Urinary bladder (tissue), 4 donors: ENCODE data around the gene RNF207. TPM values are rescaled to one million over a fixed set of nuclear protein-coding genes. Genes with fewer than 3 reads are reported as not detected.

Experiments
- DNase-seq: peaks from one replicate; pipeline ENCODE4 v3.0.0-alpha.2; 2015; ENCODE audit errors: extremely low spot score
- H3K27ac ChIP-seq: one replicate; pipeline ENCODE4 v1.5.1; 2013; ENCODE audit warnings: low read depth, mild to moderate bottlenecking, moderate library complexity
- H3K36me3 ChIP-seq: one replicate; pipeline ENCODE4 v1.6.1; 2013; ENCODE audit warnings: mild to moderate bottlenecking, moderate library complexity; ENCODE audit not compliant: insufficient read depth
- H3K4me1 ChIP-seq: one replicate; pipeline ENCODE4 v1.6.1; 2013; ENCODE audit warnings: mild to moderate bottlenecking, moderate library complexity; ENCODE audit not compliant: insufficient read depth
- H3K4me3 ChIP-seq: one replicate; pipeline ENCODE4 v1.5.1; 2013; ENCODE audit warnings: low read depth, low read length
- WGBS: extraction: QIAGEN DNeasy Blood & Tissue Kit; methylation state at CpG from one replicate; pipeline ENCODE4 v1.1.7; 2013; 5-methylcytosine and 5-hydroxymethylcytosine counted together
- polyA plus RNA-seq: library from polyadenylated mRNA; stranded (reverse); fragments of 200-250 nt; gene quantifications from one replicate; pipeline ENCODE4 v1.2.3, GENCODE V29; 2013
- total RNA-seq: library from RNA; depleted of rRNA; stranded (reverse); fragments of >200 nt; gene quantifications from one replicate; pipeline ENCODE4 v1.2.3, GENCODE V29; 2014
- donor health status: healthy with polysubstance abuse.
- donor health status: healthy.

The RNF207 gene
- total and polyA plus RNA-seq, 2 donors = 12.8 to 14.1 TPM

GRCh38 chr1:6167391-6168303 lies 38.3 kb upstream of the RNF207 start:
- Histone ChIP-seq H3K27ac (no peak overlapping the region), H3K4me3 (no peak overlapping the region), H3K36me3 (no peaks in the 10 kb centered on the region), H3K4me1 (no peaks in the 10 kb centered on the region)
- DNase-seq = no peak
- WGBS = 78% methylated on average over 34 of the region's 34 CpGs

DNA sequence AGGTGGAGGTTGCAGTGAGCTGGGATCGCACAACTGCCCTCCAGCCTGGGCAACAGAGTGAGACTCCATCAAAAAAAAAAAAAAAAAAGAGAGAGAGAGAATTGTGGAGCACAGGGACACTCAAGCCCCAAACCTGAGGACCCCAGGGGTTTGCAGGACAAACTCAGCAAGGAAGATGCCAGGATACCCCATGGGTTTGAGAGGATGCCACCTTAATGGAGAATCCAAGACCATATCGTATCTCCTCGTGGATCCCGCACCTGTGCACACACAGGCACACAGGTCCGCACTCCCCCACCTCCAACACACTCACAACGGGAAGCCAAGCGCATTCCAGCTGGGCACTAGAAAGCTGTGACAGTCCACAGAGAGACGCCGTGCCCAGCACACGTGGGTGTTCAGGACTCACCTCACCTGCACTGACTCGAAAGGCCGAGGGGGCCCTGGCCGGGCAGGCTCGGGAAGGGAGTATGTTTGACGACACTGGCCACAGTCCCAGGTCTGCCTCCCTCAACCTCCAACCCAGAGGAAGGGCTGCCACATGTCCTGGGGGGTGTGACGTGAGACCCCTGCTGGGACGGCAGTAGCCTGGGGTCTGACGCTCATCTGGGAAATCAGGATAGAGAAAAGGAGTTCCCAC lies 36.9 kb upstream of the RNF207 start:
- 71% methylated on average over 18 of the region's 18 CpGs for WGBS
- no peak overlapping the region for H3K4me3 ChIP-seq
- H3K4me1 ChIP-seq = no peaks in the 10 kb centered on the region
- no peak overlapping the region for H3K27ac ChIP-seq
- no peaks in the 10 kb centered on the region for H3K36me3 ChIP-seq
- no peak for DNase-seq

DNA sequence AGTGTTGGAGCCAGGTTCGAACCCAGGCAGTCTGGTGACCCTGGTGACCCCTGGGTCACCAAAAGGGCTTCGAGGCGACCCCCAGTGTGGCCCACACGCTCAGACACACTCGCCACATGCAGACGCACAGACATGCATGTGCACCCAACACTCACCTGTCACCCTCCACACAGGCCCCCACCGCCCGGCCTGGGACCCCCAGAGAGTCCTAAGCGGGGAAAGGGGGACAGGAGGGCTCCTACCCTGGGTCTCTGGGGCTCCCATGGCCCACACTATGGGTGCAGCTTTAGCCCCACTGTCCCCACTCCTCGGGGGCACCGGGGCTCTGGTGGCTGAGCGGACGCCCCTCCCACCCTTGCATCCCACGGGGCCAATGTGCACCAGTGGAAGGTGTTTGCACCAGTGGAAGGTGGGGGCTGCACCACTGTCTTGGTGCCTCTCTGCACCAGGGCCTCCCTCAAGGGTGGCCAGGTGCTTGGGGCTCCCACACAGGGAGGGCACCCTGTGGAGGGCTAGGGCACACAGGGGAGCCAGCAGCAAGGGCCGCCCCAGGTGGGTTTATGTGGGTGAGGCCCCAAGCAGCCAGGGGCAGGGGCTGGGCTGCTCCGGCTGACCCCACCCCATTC lies 35.7 kb upstream of the RNF207 start:
- 78% methylated on average over 16 of the region's 16 CpGs for WGBS

DNA sequence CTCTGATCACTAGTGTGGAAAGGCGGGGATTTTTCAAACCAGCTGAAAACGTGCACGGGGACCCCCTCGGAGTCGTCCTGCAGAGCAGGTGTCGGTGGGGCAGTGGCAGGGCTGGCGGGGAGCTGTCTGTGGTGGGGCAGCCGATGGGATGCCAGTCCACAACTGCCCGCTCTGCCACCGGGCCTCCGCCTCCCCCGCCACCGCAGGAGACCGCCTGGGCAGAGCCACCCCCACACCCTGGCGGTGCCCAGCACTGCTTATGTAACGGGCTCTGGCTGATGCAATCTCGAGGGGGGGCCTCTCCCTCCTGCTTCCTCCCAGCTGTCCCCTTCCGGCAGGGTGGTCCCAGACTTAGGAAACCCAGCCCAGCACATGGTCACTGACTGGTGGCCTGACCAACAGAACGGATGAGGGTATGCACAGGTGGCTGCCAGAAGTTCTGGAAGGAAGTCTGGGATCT lies 35.1 kb upstream of the RNF207 start:
- whole genome bisulfite sequencing = 73% methylated on average over 19 of the region's 19 CpGs

More for the DNA sequence above, 35.7 kb upstream of the RNF207 start:
- no peak overlapping the region for H3K4me3 ChIP-seq
- no peak overlapping the region for H3K27ac ChIP-seq
- no peak for DNase-seq
- no peaks in the 10 kb centered on the region for H3K36me3 ChIP-seq
- H3K4me1 ChIP-seq = no peaks in the 10 kb centered on the region

GRCh38 chr1:6171548-6172124 lies 34.3 kb upstream of the RNF207 start:
- no peak overlapping the region for H3K27ac ChIP-seq
- H3K36me3 ChIP-seq = no peaks in the 10 kb centered on the region
- H3K4me3 ChIP-seq = no peak overlapping the region
- DNase-seq = no peak
- H3K4me1 ChIP-seq = no peaks in the 10 kb centered on the region
- WGBS = 42% methylated on average over 10 of the region's 10 CpGs

More for the DNA sequence above, 35.1 kb upstream of the RNF207 start:
- H3K36me3 ChIP-seq = no peaks in the 10 kb centered on the region
- no peak overlapping the region for H3K27ac ChIP-seq
- no peaks in the 10 kb centered on the region for H3K4me1 ChIP-seq
- DNase-seq = no peak
- H3K4me3 ChIP-seq = no peak overlapping the region

DNA sequence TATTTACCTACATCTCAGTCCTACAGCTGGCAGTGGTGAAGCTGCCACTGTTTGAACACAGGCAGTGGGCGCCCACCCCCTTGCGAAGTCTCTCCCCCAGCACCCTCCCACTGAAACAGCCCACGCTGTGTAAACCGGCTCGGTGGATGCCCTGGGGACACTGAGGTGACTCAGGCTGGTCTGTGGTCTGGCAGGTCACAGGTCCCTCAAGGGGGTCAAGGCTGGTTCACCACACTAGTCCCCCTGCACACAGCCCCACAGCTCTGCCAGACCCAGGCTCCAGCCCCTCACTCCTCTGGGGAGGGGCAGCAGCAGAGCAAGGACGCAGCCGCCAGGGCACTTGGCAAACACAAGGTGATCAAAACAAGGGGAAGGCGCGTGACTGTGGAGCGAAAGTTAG lies 33.4 kb upstream of the RNF207 start:
- DNase-seq = no peak
- no peak overlapping the region for H3K4me3 ChIP-seq
- WGBS = 89% methylated on average over 10 of the region's 10 CpGs
- no peak overlapping the region for H3K27ac ChIP-seq
- no peaks in the 10 kb centered on the region for H3K36me3 ChIP-seq
- H3K4me1 ChIP-seq = no peaks in the 10 kb centered on the region

DNA sequence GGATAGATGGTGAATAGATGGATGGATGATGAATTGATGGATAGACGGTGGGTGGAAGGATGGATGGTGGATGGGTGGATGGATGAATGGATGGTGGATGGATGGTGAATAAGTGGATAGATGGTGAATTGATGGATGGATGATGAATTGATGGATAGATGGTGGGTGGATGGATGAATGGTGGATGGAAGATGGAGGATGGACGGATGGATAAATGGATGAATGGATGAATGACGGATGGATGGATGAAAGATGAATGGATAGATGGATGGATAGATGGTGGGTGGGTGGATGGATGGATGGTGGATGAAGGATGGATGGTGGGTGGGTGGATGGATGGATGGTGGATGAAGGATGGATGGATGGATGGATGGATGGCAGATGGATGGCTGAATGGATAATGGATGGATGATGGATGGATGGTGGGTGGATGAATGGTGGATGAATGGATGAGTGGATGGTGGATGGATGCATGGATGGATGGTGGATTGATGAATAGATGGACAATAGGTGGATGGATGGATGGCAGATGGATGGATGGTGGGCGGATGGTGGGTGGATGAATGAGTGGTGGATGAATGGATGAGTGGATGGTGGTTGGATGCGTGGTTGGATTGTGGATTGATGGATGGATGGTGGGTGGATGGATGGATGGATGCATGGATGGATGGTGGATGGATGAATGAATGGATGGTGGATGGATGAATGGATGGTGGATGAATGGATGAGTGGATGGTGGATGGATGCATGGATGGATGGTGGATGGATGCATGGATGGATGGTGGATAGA lies 31.1 kb upstream of the RNF207 start:
- no peak for DNase-seq
- Histone ChIP-seq H3K4me1 (no peaks in the 10 kb centered on the region), H3K27ac (no peak overlapping the region), H3K4me3 (no peak overlapping the region), H3K36me3 (no peaks in the 10 kb centered on the region)
- WGBS = 88% methylated on average over 5 of the region's 5 CpGs

DNA sequence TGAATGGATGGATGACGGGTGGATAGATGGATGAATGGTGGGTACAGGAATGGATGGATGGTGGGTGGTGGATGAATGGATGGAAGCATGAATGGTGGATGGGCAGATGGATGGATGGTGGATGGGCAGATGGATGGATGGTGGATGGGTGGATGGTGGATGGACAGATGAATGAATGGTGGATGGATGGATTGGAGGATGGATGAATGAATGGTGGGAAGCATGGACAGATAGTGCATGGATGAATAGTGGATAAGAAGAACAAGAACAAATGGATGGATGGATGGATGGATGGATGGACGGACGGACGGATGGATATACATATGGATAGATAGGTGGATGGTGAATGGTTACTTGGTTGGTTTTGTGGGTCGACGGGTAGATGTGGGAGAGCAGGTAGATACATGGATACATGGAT lies 30.5 kb upstream of the RNF207 start:
- Histone ChIP-seq H3K27ac (no peak overlapping the region), H3K4me3 (no peak overlapping the region), H3K4me1 (peaks cover 2% of the 10 kb centered on the region), H3K36me3 (no peaks in the 10 kb centered on the region)
- DNase-seq = no peak
- 85% methylated on average over 6 of the region's 6 CpGs for WGBS

- H3K4me1 ChIP-seq = peaks cover 2% of the 10 kb centered on the region
- no peak overlapping the region for H3K4me3 ChIP-seq
- H3K36me3 ChIP-seq = no peaks in the 10 kb centered on the region
- no peak overlapping the region for H3K27ac ChIP-seq
- no peak for DNase-seq
- WGBS = 70% methylated on average over 5 of the region's 5 CpGs
Measured at GRCh38 chr1:6176779-6177178, 29.1 kb upstream of the RNF207 start.

DNA sequence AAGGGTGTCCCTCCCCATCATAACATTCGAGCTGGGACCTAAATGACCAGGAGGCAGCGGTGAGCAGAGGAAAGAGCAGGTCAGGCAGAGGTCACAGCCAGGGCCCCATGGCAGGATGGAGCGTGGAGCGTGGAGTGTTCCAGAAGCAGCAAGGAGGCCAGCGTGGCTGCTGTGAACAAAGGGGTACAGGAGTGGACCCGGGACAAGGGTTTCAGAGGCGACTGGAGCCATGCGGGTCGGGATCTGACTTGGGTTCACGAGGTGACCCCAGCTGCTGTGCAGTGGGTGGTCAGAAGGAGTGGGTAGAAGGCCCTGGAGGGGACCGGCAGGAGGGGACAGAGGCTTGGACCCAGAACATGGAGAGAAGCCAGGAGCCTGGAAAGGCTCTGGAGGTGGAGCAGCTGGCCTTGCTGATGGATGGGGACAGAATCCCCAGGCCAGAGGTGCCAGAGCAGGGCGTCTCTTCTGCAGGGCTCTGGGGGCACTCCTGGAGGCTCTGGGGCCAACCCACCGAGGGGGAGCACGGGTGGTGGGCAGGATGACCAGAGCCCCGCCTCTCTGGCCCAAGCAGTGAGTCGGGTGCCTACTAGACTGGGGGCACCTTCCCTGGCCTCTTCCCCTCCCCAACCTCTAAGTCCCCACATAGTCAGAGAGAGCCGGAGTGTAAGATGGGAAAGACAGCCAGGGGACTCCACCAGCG lies 28.1 kb upstream of the RNF207 start:
- 71% methylated on average over 18 of the region's 18 CpGs for WGBS
- peaks cover 2% of the 10 kb centered on the region for H3K4me1 ChIP-seq
- H3K36me3 ChIP-seq = no peaks in the 10 kb centered on the region
- H3K27ac ChIP-seq = no peak overlapping the region
- H3K4me3 ChIP-seq = no peak overlapping the region
- DNase-seq = no peak

- H3K4me3 ChIP-seq = peak overlapping the region; percentile 33
- H3K27ac ChIP-seq = no peak overlapping the region
- WGBS = 2% methylated on average over 51 of the region's 51 CpGs
Measured at GRCh38 chr1:6178751-6179563, 27.0 kb upstream of the RNF207 start.

More at GRCh38 chr1:6178751-6179563, 27.0 kb upstream of the RNF207 start:
- Histone ChIP-seq H3K4me1 (peaks cover 2% of the 10 kb centered on the region), H3K36me3 (no peaks in the 10 kb centered on the region)
- no peak for DNase-seq
